Measurements from ENCODE around the gene IL33.

The IL33 gene

DNA sequence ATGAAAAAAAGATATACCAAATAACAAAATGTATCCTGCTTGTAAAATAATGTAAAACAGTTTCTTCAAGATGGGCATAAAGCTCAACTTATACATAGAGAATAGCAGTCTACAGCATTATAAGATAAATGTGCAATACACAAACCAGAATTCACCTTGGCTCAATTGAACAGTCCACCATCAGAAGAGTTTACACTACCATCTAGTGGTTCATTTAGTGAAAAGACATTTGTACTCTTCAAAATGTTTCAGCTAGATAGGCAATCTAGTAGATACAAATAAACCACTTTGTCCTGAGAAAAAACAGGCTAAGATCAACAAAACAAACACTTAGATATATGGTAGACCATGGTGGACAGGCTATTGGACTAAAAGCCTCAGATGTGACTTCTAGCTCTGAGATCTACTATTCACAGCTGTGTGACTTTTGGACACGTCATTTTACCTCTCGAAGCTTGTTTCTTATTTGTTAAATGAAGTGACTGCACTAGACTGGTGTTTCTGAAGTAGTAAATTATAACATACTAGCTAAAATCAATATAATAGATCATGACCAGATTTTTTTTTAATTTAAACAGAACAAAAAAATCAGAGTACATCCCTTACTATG is 90.5 kb downstream of the IL33 start:
- no peak for TF ChIP-seq POLR2AphosphoS5 (IDR thresholded peaks at IDR 0.05; ENCODE audit: low read depth, low read length)
- no peak for TF ChIP-seq FOXP2 (optimal IDR thresholded peaks at IDR 0.05; ENCODE audit: borderline replicate concordance, extremely low read depth, extremely low read length, insufficient read depth)
- no peak for TF ChIP-seq TAF1 (IDR thresholded peaks at IDR 0.05; ENCODE audit: borderline replicate concordance, insufficient read depth, low read length)
